ENCODE data around the gene CCDC170. TPM values are rescaled to one million over a fixed set of nuclear protein-coding genes. Genes with fewer than 3 reads are reported as not detected.

CCDC170 gene
- total and polyA plus RNA-seq, 4 donors, result 0.37 to 0.59 (median 0.45) TPM

DNA sequence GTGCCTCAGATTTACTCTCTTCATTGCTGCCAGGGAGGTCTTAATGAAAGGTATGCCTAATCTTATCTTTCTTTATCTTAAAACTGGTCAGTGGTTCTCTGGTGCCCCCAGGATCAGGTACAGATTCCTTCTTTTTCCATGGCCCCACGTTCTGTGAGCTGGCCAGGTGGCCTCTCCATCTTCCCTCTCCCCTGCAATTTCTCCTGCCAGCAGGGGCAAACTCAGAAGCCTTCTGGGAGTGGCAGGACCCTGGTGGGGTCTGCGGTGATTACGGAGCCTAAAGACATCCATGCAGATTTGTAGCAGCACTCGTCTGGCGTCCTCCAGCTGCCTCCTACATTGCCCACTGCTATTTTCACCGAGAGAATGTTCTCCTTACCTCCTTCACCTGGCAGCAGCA is 95.8 kb downstream of the CCDC170 start:
- H3K27ac ChIP-seq (ENCODE audit: low read depth in 1 of 2, low read length in 2 of 2), result no peak overlapping the region
- TF ChIP-seq, protein P1, sequence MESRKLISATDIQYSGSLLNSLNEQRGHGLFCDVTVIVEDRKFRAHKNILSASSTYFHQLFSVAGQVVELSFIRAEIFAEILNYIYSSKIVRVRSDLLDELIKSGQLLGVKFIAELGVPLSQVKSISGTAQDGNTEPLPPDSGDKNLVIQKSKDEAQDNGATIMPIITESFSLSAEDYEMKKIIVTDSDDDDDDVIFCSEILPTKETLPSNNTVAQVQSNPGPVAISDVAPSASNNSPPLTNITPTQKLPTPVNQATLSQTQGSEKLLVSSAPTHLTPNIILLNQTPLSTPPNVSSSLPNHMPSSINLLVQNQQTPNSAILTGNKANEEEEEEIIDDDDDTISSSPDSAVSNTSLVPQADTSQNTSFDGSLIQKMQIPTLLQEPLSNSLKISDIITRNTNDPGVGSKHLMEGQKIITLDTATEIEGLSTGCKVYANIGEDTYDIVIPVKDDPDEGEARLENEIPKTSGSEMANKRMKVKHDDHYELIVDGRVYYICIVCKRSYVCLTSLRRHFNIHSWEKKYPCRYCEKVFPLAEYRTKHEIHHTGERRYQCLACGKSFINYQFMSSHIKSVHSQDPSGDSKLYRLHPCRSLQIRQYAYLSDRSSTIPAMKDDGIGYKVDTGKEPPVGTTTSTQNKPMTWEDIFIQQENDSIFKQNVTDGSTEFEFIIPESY (IDR thresholded peaks at IDR 0.05), result no peak
- no peak for TF ChIP-seq YY1 (IDR thresholded peaks at IDR 0.05)
- TF ChIP-seq, protein P2, sequence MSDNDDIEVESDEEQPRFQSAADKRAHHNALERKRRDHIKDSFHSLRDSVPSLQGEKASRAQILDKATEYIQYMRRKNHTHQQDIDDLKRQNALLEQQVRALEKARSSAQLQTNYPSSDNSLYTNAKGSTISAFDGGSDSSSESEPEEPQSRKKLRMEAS (IDR thresholded peaks at IDR 0.05), result no peak
- TF ChIP-seq EGR1 (IDR thresholded peaks at IDR 0.05; ENCODE audit: low read depth in 2 of 2), result no peak
- TF ChIP-seq, protein P3, sequence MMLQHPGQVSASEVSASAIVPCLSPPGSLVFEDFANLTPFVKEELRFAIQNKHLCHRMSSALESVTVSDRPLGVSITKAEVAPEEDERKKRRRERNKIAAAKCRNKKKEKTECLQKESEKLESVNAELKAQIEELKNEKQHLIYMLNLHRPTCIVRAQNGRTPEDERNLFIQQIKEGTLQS (IDR thresholded peaks at IDR 0.05), result no peak
- TF ChIP-seq RXRA (IDR thresholded peaks at IDR 0.05), result no peak
- TF ChIP-seq, protein P4, sequence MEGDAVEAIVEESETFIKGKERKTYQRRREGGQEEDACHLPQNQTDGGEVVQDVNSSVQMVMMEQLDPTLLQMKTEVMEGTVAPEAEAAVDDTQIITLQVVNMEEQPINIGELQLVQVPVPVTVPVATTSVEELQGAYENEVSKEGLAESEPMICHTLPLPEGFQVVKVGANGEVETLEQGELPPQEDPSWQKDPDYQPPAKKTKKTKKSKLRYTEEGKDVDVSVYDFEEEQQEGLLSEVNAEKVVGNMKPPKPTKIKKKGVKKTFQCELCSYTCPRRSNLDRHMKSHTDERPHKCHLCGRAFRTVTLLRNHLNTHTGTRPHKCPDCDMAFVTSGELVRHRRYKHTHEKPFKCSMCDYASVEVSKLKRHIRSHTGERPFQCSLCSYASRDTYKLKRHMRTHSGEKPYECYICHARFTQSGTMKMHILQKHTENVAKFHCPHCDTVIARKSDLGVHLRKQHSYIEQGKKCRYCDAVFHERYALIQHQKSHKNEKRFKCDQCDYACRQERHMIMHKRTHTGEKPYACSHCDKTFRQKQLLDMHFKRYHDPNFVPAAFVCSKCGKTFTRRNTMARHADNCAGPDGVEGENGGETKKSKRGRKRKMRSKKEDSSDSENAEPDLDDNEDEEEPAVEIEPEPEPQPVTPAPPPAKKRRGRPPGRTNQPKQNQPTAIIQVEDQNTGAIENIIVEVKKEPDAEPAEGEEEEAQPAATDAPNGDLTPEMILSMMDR (IDR thresholded peaks at IDR 0.05; ENCODE audit: low read depth, low read length, missing input control), result no peak
- TF ChIP-seq HNF4A (conservative IDR thresholded peaks at IDR 0.05), result no peak
- no peak for TF ChIP-seq TAF1 (conservative IDR thresholded peaks at IDR 0.05)
- TF ChIP-seq, protein P5, sequence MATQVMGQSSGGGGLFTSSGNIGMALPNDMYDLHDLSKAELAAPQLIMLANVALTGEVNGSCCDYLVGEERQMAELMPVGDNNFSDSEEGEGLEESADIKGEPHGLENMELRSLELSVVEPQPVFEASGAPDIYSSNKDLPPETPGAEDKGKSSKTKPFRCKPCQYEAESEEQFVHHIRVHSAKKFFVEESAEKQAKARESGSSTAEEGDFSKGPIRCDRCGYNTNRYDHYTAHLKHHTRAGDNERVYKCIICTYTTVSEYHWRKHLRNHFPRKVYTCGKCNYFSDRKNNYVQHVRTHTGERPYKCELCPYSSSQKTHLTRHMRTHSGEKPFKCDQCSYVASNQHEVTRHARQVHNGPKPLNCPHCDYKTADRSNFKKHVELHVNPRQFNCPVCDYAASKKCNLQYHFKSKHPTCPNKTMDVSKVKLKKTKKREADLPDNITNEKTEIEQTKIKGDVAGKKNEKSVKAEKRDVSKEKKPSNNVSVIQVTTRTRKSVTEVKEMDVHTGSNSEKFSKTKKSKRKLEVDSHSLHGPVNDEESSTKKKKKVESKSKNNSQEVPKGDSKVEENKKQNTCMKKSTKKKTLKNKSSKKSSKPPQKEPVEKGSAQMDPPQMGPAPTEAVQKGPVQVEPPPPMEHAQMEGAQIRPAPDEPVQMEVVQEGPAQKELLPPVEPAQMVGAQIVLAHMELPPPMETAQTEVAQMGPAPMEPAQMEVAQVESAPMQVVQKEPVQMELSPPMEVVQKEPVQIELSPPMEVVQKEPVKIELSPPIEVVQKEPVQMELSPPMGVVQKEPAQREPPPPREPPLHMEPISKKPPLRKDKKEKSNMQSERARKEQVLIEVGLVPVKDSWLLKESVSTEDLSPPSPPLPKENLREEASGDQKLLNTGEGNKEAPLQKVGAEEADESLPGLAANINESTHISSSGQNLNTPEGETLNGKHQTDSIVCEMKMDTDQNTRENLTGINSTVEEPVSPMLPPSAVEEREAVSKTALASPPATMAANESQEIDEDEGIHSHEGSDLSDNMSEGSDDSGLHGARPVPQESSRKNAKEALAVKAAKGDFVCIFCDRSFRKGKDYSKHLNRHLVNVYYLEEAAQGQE (IDR thresholded peaks at IDR 0.05), result no peak
- no peaks in the 10 kb centered on the region for H3K4me1 ChIP-seq (ENCODE audit: control insufficient read depth in 4 of 4, insufficient read depth in 4 of 4, low read length in 3 of 4)
- 77% methylated on average over 6 of the region's 6 CpGs for WGBS
- no peak for DNase-seq (ENCODE audit: low spot score)
- no peak overlapping the region for H3K4me3 ChIP-seq (ENCODE audit: low read depth in 1 of 3, low read length in 3 of 3)
- no peak overlapping the region for H3K9ac ChIP-seq (ENCODE audit: low read depth in 1 of 2, low read length in 2 of 2)
- H3K36me3 ChIP-seq (ENCODE audit: control insufficient read depth in 4 of 4, insufficient read depth in 3 of 4, low read depth in 1 of 4, low read length in 3 of 4), result no peaks in the 10 kb centered on the region
- no peaks in the 10 kb centered on the region for H3K27me3 ChIP-seq (ENCODE audit: control insufficient read depth in 4 of 4, insufficient read depth in 4 of 4, low read length in 3 of 4)
- H3K9me3 ChIP-seq (ENCODE audit: control insufficient read depth in 4 of 4, low read length in 3 of 4), result peaks cover 0 to 6% (median 2%) of the 10 kb centered on the region in 4 donors

DNA sequence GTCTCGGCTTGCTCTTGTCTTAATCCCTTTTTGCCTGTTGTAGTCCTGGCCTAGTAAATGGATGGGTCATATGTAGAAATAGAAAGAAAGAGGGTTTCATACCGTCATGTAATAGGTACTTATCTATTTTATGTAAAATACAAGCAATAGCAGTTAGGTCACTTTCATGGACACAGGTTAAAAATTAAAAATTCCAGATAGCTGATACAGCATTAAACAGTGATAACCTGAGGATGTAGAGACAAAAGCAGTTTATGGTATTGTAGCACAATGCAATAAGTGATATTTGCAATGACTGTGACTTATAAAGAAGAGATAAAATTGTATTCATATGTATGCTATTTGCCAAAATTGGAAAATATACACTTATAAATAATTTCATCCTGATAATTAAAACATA is 96.9 kb downstream of the CCDC170 start:
- Histone ChIP-seq H3K9ac (ENCODE audit: low read depth in 1 of 2, low read length in 2 of 2) (no peak overlapping the region), H3K36me3 (ENCODE audit: control insufficient read depth in 4 of 4, insufficient read depth in 3 of 4, low read depth in 1 of 4, low read length in 3 of 4) (no peaks in the 10 kb centered on the region), H3K4me1 (ENCODE audit: control insufficient read depth in 4 of 4, insufficient read depth in 4 of 4, low read length in 3 of 4) (no peaks in the 10 kb centered on the region), H3K4me3 (ENCODE audit: low read depth in 1 of 3, low read length in 3 of 3) (no peak overlapping the region), H3K27me3 (ENCODE audit: control insufficient read depth in 4 of 4, insufficient read depth in 4 of 4, low read length in 3 of 4) (no peaks in the 10 kb centered on the region), H3K9me3 (ENCODE audit: control insufficient read depth in 4 of 4, low read length in 3 of 4) (peaks cover 0 to 6% (median 2%) of the 10 kb centered on the region in 4 donors), H3K27ac (ENCODE audit: low read depth in 1 of 2, low read length in 2 of 2) (no peak overlapping the region)
- 79% methylated on average over 2 of the region's 2 CpGs for WGBS
- no peak for DNase-seq (ENCODE audit: low spot score)
- TF ChIP-seq FOXA1 (IDR thresholded peaks at IDR 0.05), result no peak
- no peak for TF ChIP-seq SP1 (IDR thresholded peaks at IDR 0.05)
- no peak for TF ChIP-seq HNF4A (conservative IDR thresholded peaks at IDR 0.05)
- TF ChIP-seq HNF4G (IDR thresholded peaks at IDR 0.05), result no peak
- TF ChIP-seq, protein P4 (IDR thresholded peaks at IDR 0.05; ENCODE audit: low read depth, low read length, missing input control), result no peak
- no peak for TF ChIP-seq NR2F2 (IDR thresholded peaks at IDR 0.05)
- TF ChIP-seq, protein P3 (IDR thresholded peaks at IDR 0.05), result no peak
- TF ChIP-seq RXRA (IDR thresholded peaks at IDR 0.05), result no peak
- TF ChIP-seq, protein P2 (IDR thresholded peaks at IDR 0.05), result no peak
- no peak for TF ChIP-seq JUND (IDR thresholded peaks at IDR 0.05)
- no peak for TF ChIP-seq TAF1 (conservative IDR thresholded peaks at IDR 0.05)
- TF ChIP-seq, protein P1 (IDR thresholded peaks at IDR 0.05), result no peak
